GM20000 (cell line): ENCODE results near the gene TXNDC9.
"Not testable (repeated sequence)": the region's sequence is repeated elsewhere in the genome, so short reads cannot be mapped to it uniquely, and the experiment has no call there.

Source experiments
- DNase-seq: peaks from one replicate; pipeline ENCODE4 v3.0.0; 2012; ENCODE audit warnings: low spot score
- CTCF ChIP-seq: IDR thresholded peaks from 2 replicates; pipeline ENCODE4 v1.5.1; 2012; ENCODE audit warnings: mild to moderate bottlenecking, control low read depth; ENCODE audit errors: extremely low read depth, missing control alignments

Gene TXNDC9

GRCh38 chr2:99317161-99317872, 18.8 kb downstream of the TXNDC9 start:
- TF ChIP-seq CTCF: no peak
- DNase-seq: no peak

GRCh38 chr2:99301097-99301496, 35.0 kb downstream of the TXNDC9 start, which contains the start of gene LYG1:
LYG1 (minus strand) TSS chr2:99301197; CDS start chr2:99295670, 5,527 bp downstream.
- not testable (repeated sequence) for DNase-seq

- no peak for TF ChIP-seq CTCF
Observed at GRCh38 chr2:99299580-99299979, 36.6 kb downstream of the TXNDC9 start.

GRCh38 chr2:99297994-99298393, 38.1 kb downstream of the TXNDC9 start:
- TF ChIP-seq CTCF: no peak
- no peak for DNase-seq

More at GRCh38 chr2:99299580-99299979, 36.6 kb downstream of the TXNDC9 start:
- no peak for DNase-seq

- no peak for TF ChIP-seq CTCF
- DNase-seq: no peak
Observed at GRCh38 chr2:99285526-99285925, 50.6 kb downstream of the TXNDC9 start.

- DNase-seq: no peak
- no peak for TF ChIP-seq CTCF
Observed at GRCh38 chr2:99279969-99280695, 56.0 kb downstream of the TXNDC9 start.

GRCh38 chr2:99278793-99279291, 57.3 kb downstream of the TXNDC9 start:
- DNase-seq: no peak
- no peak for TF ChIP-seq CTCF

GRCh38 chr2:99278195-99278765, 57.9 kb downstream of the TXNDC9 start:
- DNase-seq: not testable (repeated sequence)
